ENCODE measurements around the gene CLASRP.
A peak's percentile ranks its signal among the peaks of the same experiment; 100 is the strongest.

CLASRP gene

GRCh38 chr19:45075301-45076028 is 36.6 kb downstream of the CLASRP start:
- intact Hi-C loops (cut with DNase I) = no loop called here
- peak in 34 of 42 donors; percentile 14 to 67 (median 44) for DNase-seq

GRCh38 chr19:45076029-45076850 is 37.4 kb downstream of the CLASRP start, which contains the start of gene ZNF296:
Gene ZNF296 (minus strand): TSS chr19:45076478. CDS start chr19:45076373, 105 bp downstream.
- intact Hi-C loops (cut with DNase I) = no loop called here

GRCh38 chr19:45076851-45077730 is 38.2 kb downstream of the CLASRP start:
- intact Hi-C loops (cut with DNase I) = no loop called here

More at GRCh38 chr19:45076029-45076850, 37.4 kb downstream of the CLASRP start, which contains the start of gene ZNF296:
- peak in 35 of 42 donors; percentile 12 to 71 (median 47) for DNase-seq

GRCh38 chr19:45078390-45079062 is 39.7 kb downstream of the CLASRP start:
- intact Hi-C loops (cut with DNase I) = no loop called here
- DNase-seq = no peak

More at GRCh38 chr19:45076851-45077730, 38.2 kb downstream of the CLASRP start:
- DNase-seq = no peak

GRCh38 chr19:45079063-45079910 is 40.4 kb downstream of the CLASRP start, which contains the start of gene GEMIN7:
Gene GEMIN7 (plus strand): TSS chr19:45079260. CDS start chr19:45090115, 10,855 bp downstream.
- intact Hi-C loops (cut with DNase I) = no loop called here
- peak; percentile 40 to 92 (median 80) for DNase-seq

GRCh38 chr19:45079911-45080370 is 41.1 kb downstream of the CLASRP start:
- DNase-seq = no peak
- intact Hi-C loops (cut with DNase I) = no loop called here

GRCh38 chr19:45082170-45082569 is 43.3 kb downstream of the CLASRP start:
- no peak for DNase-seq
- intact Hi-C loops (cut with DNase I) = no loop called here

GRCh38 chr19:45086480-45086879 is 47.6 kb downstream of the CLASRP start:
- intact Hi-C loops (cut with DNase I) = no loop called here

GRCh38 chr19:45087531-45087930 is 48.7 kb downstream of the CLASRP start:
- DNase-seq = peak in 1 of 42 donors; percentile 23
- intact Hi-C loops (cut with DNase I) = no loop called here

More at GRCh38 chr19:45086480-45086879, 47.6 kb downstream of the CLASRP start:
- no peak for DNase-seq

- intact Hi-C loops (cut with DNase I) = loop anchor here (5.0 kb wide), 1 partner anchor 87 kb away; the partner anchor contains the start of genes BLOC1S3 and TRAPPC6A
- DNase-seq = no peak
Observed at GRCh38 chr19:45090034-45090433, 51.2 kb downstream of the CLASRP start.

- intact Hi-C loops (cut with DNase I) = loop anchor here (5.0 kb wide), 1 partner anchor 87 kb away; the partner anchor contains the start of genes BLOC1S3 and TRAPPC6A
Observed at GRCh38 chr19:45090606-45091005, 51.8 kb downstream of the CLASRP start.

GRCh38 chr19:45091031-45091923 is 52.4 kb downstream of the CLASRP start:
- intact Hi-C loops (cut with DNase I) = loop anchor here (5.0 kb wide), 1 partner anchor 86 kb away; the partner anchor contains the start of genes BLOC1S3 and TRAPPC6A
- peak; percentile 98 to 100 (median 99) for DNase-seq

More at GRCh38 chr19:45090606-45091005, 51.8 kb downstream of the CLASRP start:
- no peak for DNase-seq

- intact Hi-C loops (cut with DNase I) = loop anchor here (5.0 kb wide), 1 partner anchor 84 kb away; the partner anchor contains the start of genes BLOC1S3 and TRAPPC6A
- DNase-seq = peak; percentile 85 to 97 (median 94)
Observed at GRCh38 chr19:45092747-45093678, 54.2 kb downstream of the CLASRP start, which contains the start of gene PPP1R37. Gene PPP1R37 (plus strand): TSS chr19:45093179. CDS start chr19:45093326, 147 bp downstream.

GRCh38 chr19:45094137-45094536 is 55.3 kb downstream of the CLASRP start:
- intact Hi-C loops (cut with DNase I) = loop anchor here (5.0 kb wide), 1 partner anchor 83 kb away; the partner anchor contains the start of genes BLOC1S3 and TRAPPC6A
- DNase-seq = no peak

Data from head of caudate nucleus (tissue), 42 donors.